ENCODE data around the gene CLEC10A. TPM values are rescaled to one million over a fixed set of nuclear protein-coding genes. Genes with fewer than 3 reads are reported as not detected.

Gene CLEC10A
- total and polyA plus RNA-seq, 7 donors = 9.1 to 17.6 (median 15.3) TPM

GRCh38 chr17:7114875-7115614 lies 35.0 kb upstream of the CLEC10A start:
- TF ChIP-seq CTCF (IDR thresholded peaks at IDR 0.05) (no peak), POLR2AphosphoS5 (IDR thresholded peaks at IDR 0.05) (no peak), POLR2A (IDR thresholded peaks at IDR 0.05) (no peak), EP300 (IDR thresholded peaks at IDR 0.05) (no peak)
- H3K9me3 ChIP-seq = no peaks in the 10 kb centered on the region
- H3K4me3 ChIP-seq = no peak overlapping the region
- no peaks in the 10 kb centered on the region for H3K36me3 ChIP-seq
- peaks cover 0 to 3% (median 0%) of the 10 kb centered on the region in 4 donors for H3K4me1 ChIP-seq
- intact Hi-C loops (cut with DNase I) = no loop called here
- 60 to 67% methylated on average over 19 of the region's 19 CpGs for WGBS, 2 donors
- DNase-seq = no peak
- no peak overlapping the region for H3K27ac ChIP-seq
- H3K27me3 ChIP-seq = peaks cover 0 to 20% (median 0%) of the 10 kb centered on the region in 3 donors

GRCh38 chr17:7114241-7114874 lies 34.3 kb upstream of the CLEC10A start, which contains the start of gene ASGR2:
Gene ASGR2, minus strand, starts transcription at chr17:7114822. Its CDS starts 582 bp downstream, at chr17:7114240.
- H3K27me3 ChIP-seq = peaks cover 0 to 19% (median 0%) of the 10 kb centered on the region in 3 donors
- intact Hi-C loops (cut with DNase I) = no loop called here

GRCh38 chr17:7113273-7114071 lies 33.4 kb upstream of the CLEC10A start:
- 91 to 93% methylated on average over 15 of the region's 15 CpGs for WGBS, 2 donors
- peaks cover 0 to 21% (median 0%) of the 10 kb centered on the region in 3 donors for H3K27me3 ChIP-seq
- H3K36me3 ChIP-seq = no peaks in the 10 kb centered on the region
- no peak for TF ChIP-seq POLR2A (IDR thresholded peaks at IDR 0.05)
- TF ChIP-seq EP300 (IDR thresholded peaks at IDR 0.05) = no peak
- TF ChIP-seq POLR2AphosphoS5 (IDR thresholded peaks at IDR 0.05) = no peak
- no peak for TF ChIP-seq CTCF (IDR thresholded peaks at IDR 0.05)
- no peak overlapping the region for H3K4me3 ChIP-seq
- H3K9me3 ChIP-seq = no peaks in the 10 kb centered on the region
- H3K27ac ChIP-seq = no peak overlapping the region
- peaks cover 0 to 3% (median 0%) of the 10 kb centered on the region in 4 donors for H3K4me1 ChIP-seq
- DNase-seq = no peak
- intact Hi-C loops (cut with DNase I) = no loop called here

More at GRCh38 chr17:7114241-7114874, 34.3 kb upstream of the CLEC10A start, which contains the start of gene ASGR2:
- no peak within 1 kb of the TSS for H3K4me3 ChIP-seq
- no peak for DNase-seq
- H3K4me1 ChIP-seq = peaks cover 0 to 3% (median 0%) of the 10 kb centered on the region in 4 donors
- no peak within 1 kb of the TSS for H3K27ac ChIP-seq
- H3K9me3 ChIP-seq = no peaks in the 10 kb centered on the region
- TF ChIP-seq POLR2AphosphoS5 (IDR thresholded peaks at IDR 0.05) (no peak), POLR2A (IDR thresholded peaks at IDR 0.05) (no peak), EP300 (IDR thresholded peaks at IDR 0.05) (no peak), CTCF (IDR thresholded peaks at IDR 0.05) (no peak)
- no peaks in the 10 kb centered on the region for H3K36me3 ChIP-seq
- 76 to 85% methylated on average over 14 of the region's 14 CpGs for WGBS, 2 donors

- no peak overlapping the region for H3K27ac ChIP-seq
- intact Hi-C loops (cut with DNase I) = no loop called here
- no peak overlapping the region for H3K4me3 ChIP-seq
- 75 to 77% methylated on average over 10 of the region's 10 CpGs for WGBS, 2 donors
- H3K9me3 ChIP-seq = no peaks in the 10 kb centered on the region
- TF ChIP-seq EP300 (IDR thresholded peaks at IDR 0.05) (no peak), CTCF (IDR thresholded peaks at IDR 0.05) (no peak), POLR2AphosphoS5 (IDR thresholded peaks at IDR 0.05) (no peak), POLR2A (IDR thresholded peaks at IDR 0.05) (no peak)
- no peaks in the 10 kb centered on the region for H3K36me3 ChIP-seq
- no peak for DNase-seq
- peaks cover 0 to 3% (median 0%) of the 10 kb centered on the region in 4 donors for H3K4me1 ChIP-seq
- H3K27me3 ChIP-seq = peaks cover 0 to 26% (median 0%) of the 10 kb centered on the region in 3 donors
Observed at GRCh38 chr17:7112510-7113108, 32.6 kb upstream of the CLEC10A start.

All from sigmoid colon (tissue), 7 donors.